Stimulated activated CD4-positive, alpha-beta T cell treated with anti-CD3 and anti-CD28 coated beads, Interleukin-1b, Interleukin-23, amount 100 ng/mL, for 24 hours (primary cell): ENCODE results near the gene SASH3.

Experiments
- DNase-seq, 4 experiments: peaks; one replicate each; pipeline ENCODE4 v3.0.0-alpha.2; 2020; ENCODE audit warnings: low read depth in 4 of 4, low spot score in 1 of 4

Gene SASH3

GRCh38 chrX:129808158-129808828, 28.5 kb downstream of the SASH3 start:
- DNase-seq: no peak

- DNase-seq: no peak
These were observed 29.4 kb downstream of the SASH3 start for GRCh38 chrX:129808829-129809796.

GRCh38 chrX:129813662-129814368, 34.1 kb downstream of the SASH3 start:
- DNase-seq: no peak

GRCh38 chrX:129818123-129818522, 38.4 kb downstream of the SASH3 start:
- no peak for DNase-seq

- peak in 1 of 4 experiments; percentile 17 for DNase-seq
These were observed 43.4 kb downstream of the SASH3 start for GRCh38 chrX:129823115-129823514.

GRCh38 chrX:129823522-129823921, 43.8 kb downstream of the SASH3 start:
- no peak for DNase-seq

- no peak for DNase-seq
These were observed 44.9 kb downstream of the SASH3 start for GRCh38 chrX:129824620-129825019.

- DNase-seq: no peak
These were observed 46.2 kb downstream of the SASH3 start for GRCh38 chrX:129825746-129826505.

GRCh38 chrX:129830494-129830893, 50.7 kb downstream of the SASH3 start:
- no peak for DNase-seq

- DNase-seq: no peak
These were observed 51.5 kb downstream of the SASH3 start for GRCh38 chrX:129831091-129831885.

GRCh38 chrX:129833153-129833990, 53.6 kb downstream of the SASH3 start:
- no peak for DNase-seq

- no peak for DNase-seq
These were observed 57.1 kb downstream of the SASH3 start for GRCh38 chrX:129836827-129837226.

GRCh38 chrX:129840344-129840743, 60.6 kb downstream of the SASH3 start:
- DNase-seq: no peak

- no peak for DNase-seq
These were observed 62.9 kb downstream of the SASH3 start for GRCh38 chrX:129842510-129843208.

- no peak for DNase-seq
These were observed 63.4 kb downstream of the SASH3 start for GRCh38 chrX:129843209-129843458.

GRCh38 chrX:129843459-129844306, 63.9 kb downstream of the SASH3 start, which contains the start of gene ZDHHC9:
ZDHHC9 (minus strand) TSS chrX:129843886; CDS start chrX:129841945, 1,941 bp downstream.
- DNase-seq: peak; percentile 46 to 76 (median 68)
